Breast epithelium (tissue), 4 donors: ENCODE data around the gene CDK14. TPM values are rescaled to one million over a fixed set of nuclear protein-coding genes. Genes with fewer than 3 reads are reported as not detected.

ENCODE experiments used
- DNase-seq, 2 donors: peaks; one replicate each; pipeline ENCODE4 v3.0.0-alpha.2; 2019; ENCODE audit warnings: low spot score in 2 of 2
- H3K27ac ChIP-seq, 2 donors: fragments of 200-600 bp; sonication (generic) in 1 of 2; one replicate each; pipeline ENCODE4 v1.5.1; 2016 to 2019; ENCODE audit warnings: mild to moderate bottlenecking in 1 of 2
- H3K27me3 ChIP-seq, 2 donors: fragments of 200-600 bp; sonication (generic) in 1 of 2; one replicate each; pipeline versions ENCODE4 v1.5.1 to v1.6.0; 2017 to 2019; ENCODE audit warnings: control low read depth in 1 of 2, mild to moderate bottlenecking in 1 of 2
- H3K36me3 ChIP-seq: fragments of 200-600 bp; one replicate; pipeline ENCODE4 v1.5.1; 2019
- H3K4me1 ChIP-seq, 2 donors: fragments of 200-600 bp; sonication (generic); one replicate each; pipeline ENCODE4 v1.5.1; 2016 to 2019; ENCODE audit warnings: control low read depth in 1 of 2
- H3K4me3 ChIP-seq, 3 donors: fragments of 200-600 bp; sonication (generic); 1 replicate in 2 of 3; 2 replicates in 1 of 3; pipeline ENCODE4 v1.5.1; 2016 to 2019; ENCODE audit warnings: mild to moderate bottlenecking in 3 of 3, moderate library complexity in 2 of 3
- H3K9me3 ChIP-seq, 2 donors: fragments of 200-600 bp; sonication (generic) in 1 of 2; one replicate each; pipeline ENCODE4 v1.5.1; 2016 to 2019; ENCODE audit warnings: control low read depth in 1 of 2
- POLR2A ChIP-seq: fragments of 450-650 bp; IDR thresholded peaks from one replicate; pipeline ENCODE4 v1.6.1; 2016; ENCODE audit warnings: antibody characterized with exemption, mild to moderate bottlenecking, moderate library complexity
- POLR2AphosphoS5 ChIP-seq, 3 donors: sonication (generic); formaldehyde crosslinking; IDR thresholded peaks; one replicate each; pipeline ENCODE4 v1.6.1; 2017; ENCODE audit warnings: antibody characterized with exemption in 3 of 3
- intact Hi-C: fragments of 100-400 bp; cut with DNase I; formaldehyde crosslinking; loops from one replicate; pipeline ENCODE4 v1.15.1; 2023; ENCODE audit warnings: low total_unique reads
- total RNA-seq, 3 donors: library from RNA; depleted of rRNA; stranded (reverse); fragments of >200 nt; gene quantifications; one replicate each; pipeline ENCODE4 v1.1.0, GENCODE V29; 2016
- TF ChIP-seq, protein P1 (sequence below), 3 donors: fragments of 450-650 bp; IDR thresholded peaks; one replicate each; pipeline ENCODE4 v1.5.1; 2016 to 2017; ENCODE audit warnings: antibody characterized with exemption in 3 of 3, mild to moderate bottlenecking in 3 of 3, moderate library complexity in 3 of 3

The CDK14 gene
- total RNA-seq, 3 donors from 2014 or later: 16.3 to 64.7 (median 29.8) TPM

DNA sequence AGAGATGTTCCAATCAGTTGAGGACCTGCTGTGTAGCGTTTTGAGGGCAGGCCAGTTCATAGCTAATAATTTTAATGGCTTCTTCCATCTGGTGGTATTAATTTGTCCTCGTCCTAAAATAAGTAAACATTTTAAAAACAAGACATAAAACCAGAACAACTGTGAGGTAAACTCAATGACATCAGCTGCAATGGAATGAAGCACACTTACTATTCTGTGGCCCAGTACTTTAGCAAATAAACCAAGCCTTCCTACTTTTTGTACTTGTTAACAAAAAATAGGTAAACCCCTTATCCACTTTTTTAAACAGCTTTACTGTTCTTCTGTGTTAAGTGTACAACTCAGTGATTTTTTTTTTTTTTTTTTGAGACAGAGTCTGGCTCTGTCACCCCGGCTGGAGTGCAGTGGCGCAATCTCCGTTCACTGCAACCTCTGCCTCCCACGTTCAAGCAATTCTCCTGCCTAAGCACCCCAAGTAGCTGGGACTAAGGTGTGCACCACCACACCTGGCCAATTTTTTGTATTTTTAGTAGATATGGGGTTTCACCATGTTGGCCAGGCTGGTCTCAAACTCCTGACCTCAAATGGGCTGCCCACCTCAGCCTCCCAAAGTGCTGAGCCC lies 639.2 kb downstream of the CDK14 start:
- Histone ChIP-seq H3K4me1 (no peaks in the 10 kb centered on the region), H3K4me3 (no peak overlapping the region), H3K27me3 (no peaks in the 10 kb centered on the region), H3K9me3 (no peaks in the 10 kb centered on the region), H3K36me3 (no peaks in the 10 kb centered on the region), H3K27ac (no peak overlapping the region)
- DNase-seq: no peak
- intact Hi-C loops: no loop called here
- TF ChIP-seq POLR2A (no peak), POLR2AphosphoS5 (IDR thresholded peaks at IDR 0.05) (no peak)
- TF ChIP-seq, protein P1, sequence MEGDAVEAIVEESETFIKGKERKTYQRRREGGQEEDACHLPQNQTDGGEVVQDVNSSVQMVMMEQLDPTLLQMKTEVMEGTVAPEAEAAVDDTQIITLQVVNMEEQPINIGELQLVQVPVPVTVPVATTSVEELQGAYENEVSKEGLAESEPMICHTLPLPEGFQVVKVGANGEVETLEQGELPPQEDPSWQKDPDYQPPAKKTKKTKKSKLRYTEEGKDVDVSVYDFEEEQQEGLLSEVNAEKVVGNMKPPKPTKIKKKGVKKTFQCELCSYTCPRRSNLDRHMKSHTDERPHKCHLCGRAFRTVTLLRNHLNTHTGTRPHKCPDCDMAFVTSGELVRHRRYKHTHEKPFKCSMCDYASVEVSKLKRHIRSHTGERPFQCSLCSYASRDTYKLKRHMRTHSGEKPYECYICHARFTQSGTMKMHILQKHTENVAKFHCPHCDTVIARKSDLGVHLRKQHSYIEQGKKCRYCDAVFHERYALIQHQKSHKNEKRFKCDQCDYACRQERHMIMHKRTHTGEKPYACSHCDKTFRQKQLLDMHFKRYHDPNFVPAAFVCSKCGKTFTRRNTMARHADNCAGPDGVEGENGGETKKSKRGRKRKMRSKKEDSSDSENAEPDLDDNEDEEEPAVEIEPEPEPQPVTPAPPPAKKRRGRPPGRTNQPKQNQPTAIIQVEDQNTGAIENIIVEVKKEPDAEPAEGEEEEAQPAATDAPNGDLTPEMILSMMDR (IDR thresholded peaks at IDR 0.05): no peak

DNA sequence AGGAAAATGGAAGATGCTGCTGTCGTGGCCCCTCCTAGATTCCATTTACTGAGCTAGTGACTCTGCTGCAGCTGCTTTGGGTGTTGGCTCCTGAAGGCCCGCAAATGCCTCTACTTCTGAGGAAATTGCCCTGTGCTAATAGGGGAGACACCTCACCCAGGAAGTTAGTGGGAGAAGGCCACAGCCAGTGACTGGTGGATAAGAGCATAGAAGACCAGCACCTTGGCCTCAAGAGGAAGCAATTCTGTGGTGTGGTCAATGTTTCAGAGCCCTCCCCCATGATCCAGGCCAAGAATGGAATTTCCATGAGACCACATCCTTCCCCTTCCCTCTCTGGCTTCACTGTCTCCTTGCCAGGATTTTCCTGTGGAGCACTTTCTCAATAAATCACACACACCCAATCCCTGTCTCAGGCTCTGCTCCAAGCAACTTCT lies 643.1 kb downstream of the CDK14 start:
- TF ChIP-seq POLR2AphosphoS5 (IDR thresholded peaks at IDR 0.05) (no peak), POLR2A (no peak)
- TF ChIP-seq, protein P1 (IDR thresholded peaks at IDR 0.05): no peak
- no peaks in the 10 kb centered on the region for H3K36me3 ChIP-seq
- intact Hi-C loops: no loop called here
- H3K27me3 ChIP-seq: no peaks in the 10 kb centered on the region
- no peak overlapping the region for H3K4me3 ChIP-seq
- H3K27ac ChIP-seq: peak overlapping the region; percentile 13 to 19
- no peak for DNase-seq
- no peaks in the 10 kb centered on the region for H3K9me3 ChIP-seq
- no peaks in the 10 kb centered on the region for H3K4me1 ChIP-seq

DNA sequence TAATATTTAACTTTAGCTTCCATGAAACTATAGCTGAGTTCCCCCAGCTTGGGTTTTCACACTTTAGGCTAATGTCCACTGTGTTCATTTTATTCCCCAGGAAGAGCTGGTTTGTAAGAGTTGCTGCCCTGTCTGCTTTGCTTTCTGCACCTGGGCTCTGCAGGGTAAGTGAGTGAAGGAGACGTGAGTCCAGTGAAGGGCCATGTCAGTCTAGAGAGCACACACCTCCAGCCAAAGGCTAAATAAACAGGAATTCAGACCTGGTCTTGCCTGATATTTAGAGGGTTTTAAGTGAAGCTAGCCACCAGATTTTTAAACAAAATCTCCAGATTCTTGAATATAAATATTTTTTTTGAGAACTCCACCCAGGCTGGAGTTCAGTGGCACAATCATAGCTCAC lies 643.7 kb downstream of the CDK14 start:
- Histone ChIP-seq H3K27me3 (no peaks in the 10 kb centered on the region), H3K4me1 (no peaks in the 10 kb centered on the region), H3K4me3 (no peak overlapping the region), H3K9me3 (no peaks in the 10 kb centered on the region), H3K36me3 (no peaks in the 10 kb centered on the region), H3K27ac (peak overlapping the region; percentile 74 to 83)
- TF ChIP-seq POLR2AphosphoS5 (IDR thresholded peaks at IDR 0.05): no peak
- no peak for TF ChIP-seq POLR2A
- TF ChIP-seq, protein P1 (IDR thresholded peaks at IDR 0.05): no peak
- no peak for DNase-seq
- intact Hi-C loops: no loop called here

DNA sequence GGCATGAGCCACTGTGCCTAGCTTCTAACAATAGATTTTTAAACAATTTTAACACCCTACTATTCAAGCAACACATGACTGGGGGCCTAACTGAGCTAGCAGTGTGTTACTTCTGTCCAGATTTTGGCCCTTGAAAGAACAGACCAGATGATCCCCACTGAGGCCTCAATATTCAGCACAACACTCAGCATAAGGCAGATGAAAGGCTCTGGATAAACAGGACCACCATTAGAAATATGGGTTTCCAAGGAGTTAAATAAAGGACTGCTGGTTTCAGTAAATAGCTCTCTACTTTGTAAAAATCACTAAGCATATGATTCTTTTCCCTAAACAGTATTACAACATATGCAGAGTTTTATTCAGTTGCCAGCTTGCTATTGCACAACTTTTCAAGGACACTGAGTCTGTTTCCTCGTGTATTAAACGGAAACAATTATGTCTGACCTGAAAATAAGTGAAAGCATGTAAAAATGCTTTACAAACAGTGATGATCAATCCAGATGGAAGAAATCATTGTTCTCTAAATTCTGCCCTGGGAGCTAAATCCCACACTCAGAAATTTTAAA lies 644.3 kb downstream of the CDK14 start:
- Histone ChIP-seq H3K4me3 (no peak overlapping the region), H3K27ac (peak overlapping the region; percentile 74 to 83), H3K4me1 (no peaks in the 10 kb centered on the region), H3K27me3 (no peaks in the 10 kb centered on the region), H3K36me3 (no peaks in the 10 kb centered on the region), H3K9me3 (no peaks in the 10 kb centered on the region)
- DNase-seq: no peak
- TF ChIP-seq POLR2A: no peak
- peak in 1 of 3 donors; percentile 26 for TF ChIP-seq POLR2AphosphoS5 (IDR thresholded peaks at IDR 0.05)
- intact Hi-C loops: no loop called here

DNA sequence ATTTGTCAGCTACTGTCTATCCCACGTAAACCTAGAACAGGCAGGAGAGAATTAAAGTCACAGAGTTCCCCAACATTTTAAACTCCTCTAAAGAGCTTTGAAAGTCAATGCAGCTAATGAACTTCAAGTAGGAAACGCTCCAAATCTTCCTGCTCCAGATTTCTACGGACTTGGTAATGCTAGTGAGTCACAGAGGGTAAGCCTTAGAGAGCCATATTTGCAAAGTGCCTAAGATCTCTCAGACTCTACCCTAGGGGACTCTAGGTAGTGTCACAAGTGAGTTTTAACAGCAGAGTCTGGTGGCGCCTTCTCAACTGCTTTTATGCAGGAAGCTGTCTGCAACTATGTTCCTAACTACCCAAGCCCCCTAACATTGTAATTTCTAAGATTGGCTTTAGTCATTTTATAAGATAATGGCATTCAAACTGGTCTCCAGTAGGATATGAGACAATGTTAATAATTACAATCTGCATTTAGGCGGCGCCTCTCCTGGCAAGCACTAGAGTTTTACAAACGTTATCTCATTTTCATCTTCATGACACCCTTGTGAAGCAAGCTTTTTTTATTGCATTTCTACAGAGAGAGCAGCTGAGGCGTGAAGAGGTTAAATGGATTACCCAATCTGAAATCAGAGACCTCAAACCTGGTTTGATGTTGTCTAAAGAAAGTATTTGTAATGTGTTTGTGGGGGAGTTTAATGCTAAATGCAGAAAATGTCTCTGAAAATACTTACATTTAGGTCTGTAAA lies 646.1 kb downstream of the CDK14 start:
- no peak for TF ChIP-seq POLR2AphosphoS5 (IDR thresholded peaks at IDR 0.05)
- no peak for TF ChIP-seq POLR2A
- TF ChIP-seq, protein P1 (IDR thresholded peaks at IDR 0.05): no peak
- Histone ChIP-seq H3K27me3 (no peaks in the 10 kb centered on the region), H3K4me1 (no peaks in the 10 kb centered on the region), H3K4me3 (no peak overlapping the region), H3K9me3 (no peaks in the 10 kb centered on the region), H3K36me3 (no peaks in the 10 kb centered on the region), H3K27ac (no peak overlapping the region)
- no peak for DNase-seq
- intact Hi-C loops: no loop called here
